ENCODE measurements around the gene CTSD. TPM values are rescaled to one million over a fixed set of nuclear protein-coding genes. Genes with fewer than 3 reads are reported as not detected.

The CTSD gene
- total and polyA plus RNA-seq, 2 experiments from 2014 or later: 67.1 to 251 TPM

GRCh38 chr11:1797391-1798125 is 33.8 kb upstream of the CTSD start:
- no peak overlapping the region for H3K4me2 ChIP-seq
- no peak for ATAC-seq
- no peak for TF ChIP-seq JUNB (IDR thresholded peaks at IDR 0.05; ENCODE audit: unreplicated experiment)
- TF ChIP-seq REST (IDR thresholded peaks at IDR 0.05; ENCODE audit: unreplicated experiment): no peak
- TF ChIP-seq POLR2AphosphoS5 (IDR thresholded peaks at IDR 0.05; ENCODE audit: low read depth): no peak
- TF ChIP-seq STAT1 (IDR thresholded peaks at IDR 0.05; ENCODE audit: unreplicated experiment): no peak
- TF ChIP-seq ZNF114 (CRISPR knock-in tag; IDR thresholded peaks at IDR 0.05): no peak
- TF ChIP-seq ETS1 (IDR thresholded peaks at IDR 0.05): no peak
- TF ChIP-seq NANOG (IDR thresholded peaks at IDR 0.05; ENCODE audit: borderline replicate concordance): no peak
- TF ChIP-seq CREB1 (CRISPR knock-in tag; IDR thresholded peaks at IDR 0.05; ENCODE audit: low read depth): no peak
- no peak for TF ChIP-seq EZH2 (IDR thresholded peaks at IDR 0.05; ENCODE audit: low read depth, unreplicated experiment)
- no peak for TF ChIP-seq CTCF (conservative IDR thresholded peaks at IDR 0.05; ENCODE audit: low read depth in 2 of 2)
- no peak for TF ChIP-seq ZNF331 (CRISPR knock-in tag; IDR thresholded peaks at IDR 0.05; ENCODE audit: low read depth)
- no peak for TF ChIP-seq ZNF462 (CRISPR knock-in tag; IDR thresholded peaks at IDR 0.05)
- no peak for TF ChIP-seq EZH2phosphoT487 (IDR thresholded peaks at IDR 0.05; ENCODE audit: unreplicated experiment)
- no peak overlapping the region for H2AFZ ChIP-seq
- H4K20me1 ChIP-seq (replicated peaks; ENCODE audit: insufficient read depth): no peaks in the 10 kb centered on the region
- Mint-ChIP-seq H3K9me3 (no peaks in the 10 kb centered on the region), H3K27me3 (ENCODE audit: insufficient read depth, low read depth, poor library complexity) (peaks cover 2% of the 10 kb centered on the region), H3K27ac (no peak overlapping the region), H3K36me3 (ENCODE audit: low read depth) (no peaks in the 10 kb centered on the region), H3K4me1 (no peaks in the 10 kb centered on the region), H3K4me3 (no peak overlapping the region)
- H3K79me2 ChIP-seq (replicated peaks; ENCODE audit: insufficient read depth): no peaks in the 10 kb centered on the region
- no peaks in the 10 kb centered on the region for H3K9me2 ChIP-seq (ENCODE audit: insufficient read depth)
- H3K4me1 ChIP-seq (ENCODE audit: insufficient read depth): no peaks in the 10 kb centered on the region
- H3K36me3 ChIP-seq (ENCODE audit: insufficient read depth): no peaks in the 10 kb centered on the region
- no peaks in the 10 kb centered on the region for H3F3A ChIP-seq (replicated peaks; ENCODE audit: low read depth)
- H3K4me3 ChIP-seq: no peak overlapping the region
- no peak overlapping the region for H3K27ac ChIP-seq (ENCODE audit: low read depth)
- DNase-seq (ENCODE audit: low spot score): no peak
- no peaks in the 10 kb centered on the region for H3K27me3 ChIP-seq (ENCODE audit: insufficient read depth)

All from GM23338 (cell line).